ENCODE measurements around the gene DUSP5.

DUSP5 gene

DNA sequence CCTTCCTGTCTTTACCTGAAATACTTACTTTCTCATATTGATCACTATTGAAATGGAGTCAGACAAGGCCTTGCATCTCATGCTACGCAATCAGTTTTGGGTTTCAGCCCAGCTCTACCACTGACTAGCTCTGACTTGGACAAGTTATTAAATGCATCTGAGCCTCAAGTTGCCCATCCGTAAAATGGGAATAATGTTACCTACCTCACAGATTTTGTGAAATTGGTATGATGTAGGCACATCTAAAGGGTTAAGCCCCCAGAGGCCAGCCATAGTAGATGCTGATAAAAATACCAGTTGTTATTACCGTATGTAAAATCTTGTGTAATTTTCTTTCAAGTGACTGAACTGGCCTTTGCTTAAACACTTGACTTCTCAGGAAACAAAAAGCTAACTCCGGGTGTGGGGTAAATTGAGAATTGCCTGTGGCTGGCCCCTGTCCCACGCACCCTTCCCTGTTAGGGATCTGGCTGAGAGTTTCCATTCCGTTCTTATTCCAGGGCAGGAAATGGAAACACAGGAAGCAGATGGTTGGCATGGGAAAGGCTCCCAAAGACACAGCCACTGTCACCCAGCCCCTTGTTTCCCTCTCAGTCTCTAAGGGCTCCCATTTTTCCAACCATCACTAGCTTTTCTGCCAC, 7.5 kb downstream of the DUSP5 start:
- TF ChIP-seq FOXM1 (IDR thresholded peaks at IDR 0.05; ENCODE audit: borderline replicate concordance, low read depth) (no peak), NFIC (IDR thresholded peaks at IDR 0.05) (no peak), CREB1 (IDR thresholded peaks at IDR 0.05; ENCODE audit: low read depth) (no peak), YY1 (IDR thresholded peaks at IDR 0.05; ENCODE audit: low read depth) (no peak), EGR1 (IDR thresholded peaks at IDR 0.05) (no peak), USF1 (IDR thresholded peaks at IDR 0.05) (no peak), RAD21 (IDR thresholded peaks at IDR 0.05; ENCODE audit: low read depth) (no peak), MAX (IDR thresholded peaks at IDR 0.05) (no peak), CEBPB (IDR thresholded peaks at IDR 0.05) (no peak), ZBTB7A (IDR thresholded peaks at IDR 0.05; ENCODE audit: low read depth) (no peak)

DNA sequence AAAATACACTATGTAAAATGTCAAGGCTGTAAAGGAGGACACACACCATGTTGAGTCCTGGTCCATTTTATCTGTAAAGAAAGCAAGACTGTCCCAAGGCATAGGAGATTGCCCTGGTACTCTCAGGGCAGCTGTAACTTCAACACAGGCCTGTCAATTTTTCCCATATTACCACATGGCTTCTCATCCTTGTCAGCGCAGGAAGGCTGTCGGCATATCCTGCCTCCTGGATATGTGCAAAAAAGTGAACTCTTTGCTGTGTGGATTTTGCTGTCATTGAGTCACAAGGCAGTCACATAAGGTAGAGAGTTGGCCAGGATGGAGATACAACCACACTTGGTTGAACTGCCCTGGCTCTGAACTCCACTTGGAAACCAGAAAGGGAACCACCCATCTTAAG, 8.7 kb downstream of the DUSP5 start:
- TF ChIP-seq TAF1 (IDR thresholded peaks at IDR 0.05; ENCODE audit: low read depth) (no peak), YY1 (IDR thresholded peaks at IDR 0.05; ENCODE audit: low read depth) (no peak), RAD21 (IDR thresholded peaks at IDR 0.05; ENCODE audit: low read depth) (no peak), REST (IDR thresholded peaks at IDR 0.05; ENCODE audit: low read depth) (no peak), CREB1 (IDR thresholded peaks at IDR 0.05; ENCODE audit: low read depth) (no peak), EP300 (IDR thresholded peaks at IDR 0.05; ENCODE audit: borderline replicate concordance) (no peak), FOXM1 (IDR thresholded peaks at IDR 0.05; ENCODE audit: borderline replicate concordance, low read depth) (no peak), TEAD4 (IDR thresholded peaks at IDR 0.05) (no peak), ZBTB7A (IDR thresholded peaks at IDR 0.05; ENCODE audit: low read depth) (no peak), TCF12 (IDR thresholded peaks at IDR 0.05; ENCODE audit: low read depth) (no peak), CEBPB (IDR thresholded peaks at IDR 0.05) (no peak), MAX (IDR thresholded peaks at IDR 0.05) (no peak), NFIC (IDR thresholded peaks at IDR 0.05) (no peak), USF1 (IDR thresholded peaks at IDR 0.05) (no peak), EGR1 (IDR thresholded peaks at IDR 0.05) (no peak)

- TF ChIP-seq FOXM1 (IDR thresholded peaks at IDR 0.05; ENCODE audit: borderline replicate concordance, low read depth) = no peak
- TF ChIP-seq EGR1 (IDR thresholded peaks at IDR 0.05) = no peak
- no peak for TF ChIP-seq TCF12 (IDR thresholded peaks at IDR 0.05; ENCODE audit: low read depth)
- TF ChIP-seq CREB1 (IDR thresholded peaks at IDR 0.05; ENCODE audit: low read depth) = no peak
- TF ChIP-seq NFIC (IDR thresholded peaks at IDR 0.05) = no peak
- no peak for TF ChIP-seq USF1 (IDR thresholded peaks at IDR 0.05)
- TF ChIP-seq MAX (IDR thresholded peaks at IDR 0.05) = no peak
- TF ChIP-seq RAD21 (IDR thresholded peaks at IDR 0.05; ENCODE audit: low read depth) = no peak
- TF ChIP-seq ZBTB7A (IDR thresholded peaks at IDR 0.05; ENCODE audit: low read depth) = no peak
- no peak for TF ChIP-seq REST (IDR thresholded peaks at IDR 0.05; ENCODE audit: low read depth)
- no peak for TF ChIP-seq YY1 (IDR thresholded peaks at IDR 0.05; ENCODE audit: low read depth)
- no peak for TF ChIP-seq TEAD4 (IDR thresholded peaks at IDR 0.05)
- no peak for TF ChIP-seq CEBPB (IDR thresholded peaks at IDR 0.05)
- TF ChIP-seq EP300 (IDR thresholded peaks at IDR 0.05; ENCODE audit: borderline replicate concordance) = no peak
- TF ChIP-seq TAF1 (IDR thresholded peaks at IDR 0.05; ENCODE audit: low read depth) = no peak
These were observed 9.6 kb downstream of the DUSP5 start for GRCh38 chr10:110507346-110507745.

- no peak for TF ChIP-seq EGR1 (IDR thresholded peaks at IDR 0.05)
- no peak for TF ChIP-seq NFIC (IDR thresholded peaks at IDR 0.05)
- no peak for TF ChIP-seq FOXM1 (IDR thresholded peaks at IDR 0.05; ENCODE audit: borderline replicate concordance, low read depth)
- TF ChIP-seq TEAD4 (IDR thresholded peaks at IDR 0.05) = no peak
- TF ChIP-seq CREB1 (IDR thresholded peaks at IDR 0.05; ENCODE audit: low read depth) = no peak
- no peak for TF ChIP-seq RAD21 (IDR thresholded peaks at IDR 0.05; ENCODE audit: low read depth)
- TF ChIP-seq TAF1 (IDR thresholded peaks at IDR 0.05; ENCODE audit: low read depth) = no peak
- no peak for TF ChIP-seq ZBTB7A (IDR thresholded peaks at IDR 0.05; ENCODE audit: low read depth)
- TF ChIP-seq YY1 (IDR thresholded peaks at IDR 0.05; ENCODE audit: low read depth) = no peak
- TF ChIP-seq TCF12 (IDR thresholded peaks at IDR 0.05; ENCODE audit: low read depth) = no peak
- no peak for TF ChIP-seq MAX (IDR thresholded peaks at IDR 0.05)
These were observed 10.6 kb downstream of the DUSP5 start for GRCh38 chr10:110508159-110508788.

All from Ishikawa (cell line).